ENCODE data around the gene FILIP1L. TPM values are rescaled to one million over a fixed set of nuclear protein-coding genes. Genes with fewer than 3 reads are reported as not detected.

FILIP1L gene
- total and polyA plus RNA-seq, 2 of the 8 experiments (the other 6 are each of a cell fraction or from before 2014, with no cell fraction given): 0.06 to 0.09 TPM

GRCh38 chr3:99873269-99874102 is 240.8 kb downstream of the FILIP1L start (continued):
- no peak for TF ChIP-seq TAF7 (optimal IDR thresholded peaks at IDR 0.05; ENCODE audit: borderline replicate concordance, low read depth, low read length)
- no peak for TF ChIP-seq SIRT6 (IDR thresholded peaks at IDR 0.05; ENCODE audit: low read length)
- no peak for TF ChIP-seq CTBP2 (IDR thresholded peaks at IDR 0.05; ENCODE audit: borderline replicate concordance, insufficient read depth, insufficient read length, low read length)
- no peak for TF ChIP-seq RBBP5 (IDR thresholded peaks at IDR 0.05; ENCODE audit: borderline replicate concordance, low read depth, low read length)
- no peak for TF ChIP-seq CBX5 (IDR thresholded peaks at IDR 0.05; ENCODE audit: low read depth, low read length)
- TF ChIP-seq JUN (IDR thresholded peaks at IDR 0.05; ENCODE audit: low read depth, low read length): no peak

Data from H1 (cell line).